Activated CD8-positive, alpha-beta memory T cell treated with anti-CD3 and anti-CD28 coated beads for 36 hours (primary cell): ENCODE measurements around the gene USP37. TPM values are rescaled to one million over a fixed set of nuclear protein-coding genes. Genes with fewer than 3 reads are reported as not detected.
"Not testable (repeated sequence)": the region's sequence is repeated elsewhere in the genome, so short reads cannot be mapped to it uniquely, and the experiment has no call there.

Experiments used
- CTCF ChIA-PET: fragments of 350-600 bp; sonication (Branson Sonifier 250); formaldehyde crosslinking; loops from one replicate; lab custom pipeline; 2021; ENCODE audit warnings: antibody characterized with exemption; lab: Charles Lee
- POLR2A ChIA-PET: fragments of 350-600 bp; sonication (Branson Sonifier 250); formaldehyde crosslinking; loops from one replicate; lab custom pipeline; 2021; ENCODE audit warnings: antibody characterized with exemption; lab: Charles Lee
- total RNA-seq, 2 experiments: library from RNA; stranded (reverse); gene quantifications; one replicate each; pipeline ENCODE4 v1.2.3, GENCODE V29; 2021

USP37 gene
- total RNA-seq, 2 experiments from 2014 or later = 30.7 to 33.2 TPM

- POLR2A ChIA-PET = interaction anchor here (0.8 kb wide), 1 partner anchor 49 kb away, joined by 3 read pairs; no protein-coding TSS in a partner anchor
- CTCF ChIA-PET = no interaction called here
Measured at GRCh38 chr2:218566296-218566695, 1.9 kb downstream of the USP37 start.

- ChIA-PET POLR2A (no interaction called here), CTCF (no interaction called here)
Measured at GRCh38 chr2:218564056-218564455, 4.1 kb downstream of the USP37 start.

GRCh38 chr2:218558986-218559385 is 9.2 kb downstream of the USP37 start:
- CTCF ChIA-PET = no interaction called here
- POLR2A ChIA-PET = no interaction called here

GRCh38 chr2:218557941-218558340 is 10.2 kb downstream of the USP37 start:
- ChIA-PET POLR2A (no interaction called here), CTCF (interaction anchor here (0.7 to 1.0 kb wide), 2 partner anchors 10 to 171 kb away, joined by 3 to 6 read pairs; partner anchors contain the start of gene USP37)

GRCh38 chr2:218555527-218555926 is 12.6 kb downstream of the USP37 start:
- POLR2A ChIA-PET = no interaction called here
- CTCF ChIA-PET = no interaction called here

GRCh38 chr2:218554225-218554624 is 13.9 kb downstream of the USP37 start:
- CTCF ChIA-PET, POLR2A ChIA-PET: not testable (repeated sequence)

- ChIA-PET POLR2A (no interaction called here), CTCF (no interaction called here)
Measured at GRCh38 chr2:218547978-218548377, 20.2 kb downstream of the USP37 start.

GRCh38 chr2:218547511-218547910 is 20.6 kb downstream of the USP37 start:
- CTCF ChIA-PET = interaction anchor here (0.7 kb wide), 1 partner anchor 189 kb away, joined by 5 read pairs; no protein-coding TSS in a partner anchor
- POLR2A ChIA-PET = no interaction called here

- ChIA-PET CTCF (interaction anchor here (0.9 kb wide), 1 partner anchor 16 kb away, joined by 3 read pairs; no protein-coding TSS in a partner anchor), POLR2A (no interaction called here)
Measured at GRCh38 chr2:218546012-218546411, 22.1 kb downstream of the USP37 start.

- ChIA-PET CTCF (no interaction called here), POLR2A (no interaction called here)
Measured at GRCh38 chr2:218540015-218540414, 28.1 kb downstream of the USP37 start.

GRCh38 chr2:218536804-218537494 is 31.2 kb downstream of the USP37 start:
- ChIA-PET CTCF (no interaction called here), POLR2A (no interaction called here)

- CTCF ChIA-PET = interaction anchor here (1.0 kb wide), 1 partner anchor 16 kb away, joined by 3 read pairs; no protein-coding TSS in a partner anchor
Measured at GRCh38 chr2:218529990-218530389, 38.2 kb downstream of the USP37 start.

GRCh38 chr2:218528409-218528808 is 39.7 kb downstream of the USP37 start:
- CTCF ChIA-PET = interaction anchor here (0.6 to 1.2 kb wide), 3 partner anchors 10 to 291 kb away, joined by 3 read pairs; no protein-coding TSS in a partner anchor
- POLR2A ChIA-PET = interaction anchor here (0.6 kb wide), 3 partner anchors 10 to 370 kb away, joined by 3 to 4 read pairs (median 3); no protein-coding TSS in a partner anchor

More at GRCh38 chr2:218529990-218530389, 38.2 kb downstream of the USP37 start:
- POLR2A ChIA-PET = no interaction called here

GRCh38 chr2:218523651-218524050 is 44.5 kb downstream of the USP37 start:
- ChIA-PET POLR2A (no interaction called here), CTCF (no interaction called here)

GRCh38 chr2:218518876-218519275 is 49.3 kb downstream of the USP37 start:
- CTCF ChIA-PET = no interaction called here
- POLR2A ChIA-PET = no interaction called here

- CTCF ChIA-PET = no interaction called here
- POLR2A ChIA-PET = interaction anchor here (0.5 to 0.7 kb wide), 3 partner anchors 11 to 49 kb away, joined by 3 read pairs; no protein-coding TSS in a partner anchor
Measured at GRCh38 chr2:218517434-218518206, 50.5 kb downstream of the USP37 start.

- ChIA-PET POLR2A (interaction anchor here (0.5 kb wide), 1 partner anchor 36 kb away, joined by 3 read pairs; no protein-coding TSS in a partner anchor), CTCF (no interaction called here)
Measured at GRCh38 chr2:218516614-218517013, 51.5 kb downstream of the USP37 start.

- ChIA-PET POLR2A (no interaction called here), CTCF (no interaction called here)
Measured at GRCh38 chr2:218513676-218514075, 54.5 kb downstream of the USP37 start.

- ChIA-PET CTCF (no interaction called here), POLR2A (no interaction called here)
Measured at GRCh38 chr2:218508299-218508698, 59.9 kb downstream of the USP37 start.
